Right atrium auricular region (tissue), 2 donors: ENCODE results near the gene ASB1. TPM values are rescaled to one million over a fixed set of nuclear protein-coding genes. Genes with fewer than 3 reads are reported as not detected.

Experiments used
- DNase-seq: peaks from one replicate; pipeline ENCODE4 v3.0.0-alpha.2; 2019; ENCODE audit warnings: low spot score
- H3K27ac ChIP-seq, 2 donors: fragments of 200-600 bp; sonication (generic); 1 replicate in 1 of 2; 2 replicates in 1 of 2; pipeline ENCODE4 v1.5.1; 2016 to 2019
- H3K27me3 ChIP-seq, 2 donors: fragments of 200-600 bp; sonication (generic); one replicate each; pipeline versions ENCODE4 v1.5.1 to v1.6.0; 2017 to 2019
- H3K36me3 ChIP-seq: fragments of 200-600 bp; sonication (generic); one replicate; pipeline ENCODE4 v1.5.1; 2016
- H3K4me1 ChIP-seq, 2 donors: fragments of 200-600 bp; sonication (generic); one replicate each; pipeline versions ENCODE4 v1.5.1 to v1.6.0; 2017 to 2019
- H3K4me3 ChIP-seq, 2 donors: fragments of 200-600 bp; sonication (generic); 1 replicate in 1 of 2; 2 replicates in 1 of 2; pipeline ENCODE4 v1.5.1; 2017 to 2019; ENCODE audit warnings: mild to moderate bottlenecking in 1 of 2, moderate library complexity in 1 of 2
- H3K9me3 ChIP-seq, 2 donors: fragments of 200-600 bp; sonication (generic); one replicate each; pipeline ENCODE4 v1.5.1; 2019
- CTCF ChIP-seq, 2 donors: fragments of 200-600 bp; sonication (generic); IDR thresholded peaks; one replicate each; pipeline ENCODE4 v1.5.1; 2019; ENCODE audit warnings: antibody characterized with exemption in 2 of 2
- total RNA-seq, 2 donors: library from RNA; depleted of rRNA; stranded (reverse); fragments of >200 nt; gene quantifications; one replicate each; pipeline ENCODE4 v1.1.0, GENCODE V29; 2016

Gene ASB1
- total RNA-seq, 2 donors from 2014 or later, result 32.3 to 43.6 TPM

DNA sequence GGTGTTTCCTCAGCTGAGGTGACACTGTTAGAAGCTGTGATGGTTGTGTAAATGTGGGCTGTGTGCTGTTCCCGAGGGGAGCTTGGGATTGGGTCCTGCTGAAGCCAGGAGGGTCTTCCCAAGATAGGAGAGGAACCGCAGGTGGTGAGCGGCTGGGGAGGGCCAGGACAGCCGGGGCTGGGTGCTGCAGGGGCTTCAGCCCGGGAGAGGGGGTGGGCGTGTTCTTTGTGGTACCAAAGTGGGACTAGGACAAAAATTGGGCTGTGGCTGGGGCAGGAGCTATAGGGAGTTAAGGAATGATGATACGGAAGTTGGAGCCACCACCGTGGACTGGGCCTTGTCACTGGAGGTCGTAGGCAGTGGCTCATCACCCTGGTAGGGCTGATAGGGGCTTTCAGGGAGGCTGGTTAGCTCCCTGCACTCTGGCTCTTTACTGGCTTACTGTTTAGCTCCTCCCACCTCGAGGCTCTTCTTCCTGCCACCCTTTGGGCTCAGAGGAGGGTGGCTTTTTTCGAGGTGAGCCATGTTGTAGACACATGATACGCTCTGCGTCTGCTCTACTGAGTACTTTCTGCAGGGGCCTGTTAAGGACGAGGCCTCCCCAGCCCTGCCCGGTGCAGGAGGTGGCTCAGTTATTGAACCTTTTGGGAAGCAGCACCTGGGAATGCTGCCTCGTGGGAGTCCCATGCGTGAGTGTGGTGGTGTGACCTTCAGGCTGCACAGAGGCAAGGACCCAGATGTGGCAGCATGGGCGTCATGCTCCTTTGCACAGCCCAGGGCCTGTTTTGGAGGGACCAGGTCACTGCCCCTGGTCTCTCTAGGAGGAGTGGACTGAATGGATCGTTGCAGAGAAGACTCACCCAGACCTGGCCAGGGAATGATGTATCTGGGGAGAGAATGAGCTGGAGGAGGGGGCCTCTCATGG lies 21.6 kb downstream of the ASB1 start:
- no peaks in the 10 kb centered on the region for H3K27me3 ChIP-seq
- H3K9me3 ChIP-seq, result no peaks in the 10 kb centered on the region
- peak overlapping the region; percentile 74 to 91 for H3K27ac ChIP-seq
- TF ChIP-seq CTCF (IDR thresholded peaks at IDR 0.05), result no peak
- H3K36me3 ChIP-seq, result peaks cover 46% of the 10 kb centered on the region
- DNase-seq, result peak; percentile 16
- H3K4me1 ChIP-seq, result peaks cover 0 to 29% of the 10 kb centered on the region in 2 donors
- no peak overlapping the region for H3K4me3 ChIP-seq

DNA sequence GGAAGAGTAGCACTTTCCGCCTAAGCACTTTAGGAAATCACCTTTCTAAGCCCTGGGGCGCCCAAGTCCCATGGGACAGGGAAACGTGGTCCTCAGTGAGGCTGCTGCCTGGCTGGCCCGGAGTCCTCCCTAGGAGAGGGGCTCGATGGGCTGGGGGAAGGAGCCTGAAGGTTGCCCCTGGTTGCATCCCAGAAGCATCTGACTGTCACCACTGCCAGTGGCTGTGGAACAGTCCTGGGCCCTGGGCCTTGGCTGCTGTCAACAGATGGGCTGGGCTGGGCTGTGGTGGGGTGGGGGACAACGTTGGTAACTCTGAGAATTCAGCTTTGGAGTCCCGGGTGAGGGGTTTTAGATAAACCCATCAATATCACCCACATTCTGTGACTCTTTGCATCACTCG lies 22.5 kb downstream of the ASB1 start:
- H3K27ac ChIP-seq, result peak overlapping the region; percentile 74 to 91

DNA sequence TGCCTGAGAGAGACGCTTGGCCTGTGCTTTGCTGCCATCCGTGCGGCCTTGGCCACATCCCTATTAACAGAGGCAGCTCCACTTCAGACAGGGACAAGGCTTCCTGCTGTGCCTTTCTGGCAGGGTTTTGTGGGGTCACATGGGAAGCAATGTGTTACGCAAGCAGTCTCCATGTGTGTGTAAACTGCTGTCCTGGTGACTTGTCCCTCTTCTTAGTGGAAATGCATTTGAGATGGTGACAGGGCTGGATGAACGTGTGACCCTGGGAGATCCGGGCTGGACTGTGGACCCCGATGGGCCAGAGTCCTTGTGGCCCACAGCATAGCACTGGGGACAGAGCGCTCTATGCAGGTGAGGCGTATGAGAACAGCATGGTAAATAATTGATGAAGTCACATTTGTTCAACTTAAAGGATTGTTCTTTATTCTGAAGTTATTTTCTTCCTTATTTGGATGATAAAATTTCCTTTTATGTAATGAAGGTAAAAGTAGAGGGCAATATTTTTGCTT lies 23.2 kb downstream of the ASB1 start:
- no peak for TF ChIP-seq CTCF (IDR thresholded peaks at IDR 0.05)
- Histone ChIP-seq H3K9me3 (no peaks in the 10 kb centered on the region), H3K4me1 (peaks cover 0 to 29% of the 10 kb centered on the region in 2 donors), H3K27ac (peak overlapping the region; percentile 74 to 91), H3K27me3 (no peaks in the 10 kb centered on the region), H3K4me3 (no peak overlapping the region), H3K36me3 (peaks cover 37% of the 10 kb centered on the region)
- DNase-seq, result peak; percentile 93

More for the DNA sequence above, 22.5 kb downstream of the ASB1 start:
- peaks cover 44% of the 10 kb centered on the region for H3K36me3 ChIP-seq
- H3K9me3 ChIP-seq, result no peaks in the 10 kb centered on the region
- H3K27me3 ChIP-seq, result no peaks in the 10 kb centered on the region
- no peak overlapping the region for H3K4me3 ChIP-seq
- DNase-seq, result no peak
- TF ChIP-seq CTCF (IDR thresholded peaks at IDR 0.05), result no peak
- peaks cover 0 to 29% of the 10 kb centered on the region in 2 donors for H3K4me1 ChIP-seq

- TF ChIP-seq CTCF (IDR thresholded peaks at IDR 0.05), result no peak
- Histone ChIP-seq H3K36me3 (peaks cover 32% of the 10 kb centered on the region), H3K27ac (peak overlapping the region; percentile 74 to 91), H3K9me3 (no peaks in the 10 kb centered on the region), H3K4me3 (no peak overlapping the region), H3K27me3 (no peaks in the 10 kb centered on the region), H3K4me1 (peaks cover 0 to 29% of the 10 kb centered on the region in 2 donors)
- DNase-seq, result peak; percentile 68
These were observed 23.7 kb downstream of the ASB1 start for GRCh38 chr2:238450440-238450861.

DNA sequence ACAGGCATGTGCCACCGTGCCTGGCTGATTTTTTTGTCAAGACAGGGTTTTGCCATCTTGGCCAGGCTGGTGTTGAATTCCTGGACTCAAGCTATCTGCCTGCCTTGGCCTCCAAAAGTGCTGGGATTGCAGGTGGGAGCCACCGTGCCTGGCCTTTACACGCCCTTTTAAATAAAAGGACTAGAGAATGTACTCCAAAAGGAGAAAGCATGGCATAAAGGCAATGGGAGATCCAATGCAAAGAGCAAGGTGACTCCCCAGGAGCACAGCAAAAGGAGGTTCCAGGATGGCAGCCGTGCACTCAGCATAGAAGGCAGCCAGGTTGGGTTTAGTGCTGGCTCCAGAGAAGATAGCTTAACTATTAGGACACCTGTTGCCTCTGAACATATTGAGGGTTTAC lies 27.1 kb downstream of the ASB1 start:
- no peaks in the 10 kb centered on the region for H3K27me3 ChIP-seq
- no peak for TF ChIP-seq CTCF (IDR thresholded peaks at IDR 0.05)
- no peak for DNase-seq

More for the DNA sequence above, 27.1 kb downstream of the ASB1 start:
- Histone ChIP-seq H3K9me3 (peaks cover 0 to 8% of the 10 kb centered on the region in 2 donors), H3K4me1 (peaks cover 0 to 31% of the 10 kb centered on the region in 2 donors), H3K27ac (no peak overlapping the region), H3K4me3 (no peak overlapping the region), H3K36me3 (no peaks in the 10 kb centered on the region)
